ENCODE results near the gene GAB1. TPM values are rescaled to one million over a fixed set of nuclear protein-coding genes. Genes with fewer than 3 reads are reported as not detected.

Gene GAB1
- total and polyA plus RNA-seq, 2 of the 8 experiments (the other 6 are each of a cell fraction or from before 2014, with no cell fraction given): 6.8 to 21.3 TPM

GRCh38 chr4:143437937-143438336 is 101.3 kb downstream of the GAB1 start:
- H2AK5ac ChIP-seq (ENCODE audit: low read depth, low read length): no peak overlapping the region
- 94% methylated on average over 5 of the region's 5 CpGs; no CpG with 5 or more reads in 1 of the 2 experiments for WGBS, 2 experiments (ENCODE audit: extremely low coverage in 1 of 2, insufficient coverage in 1 of 2, insufficient read length in 1 of 2, insufficient replicate concordance in 2 of 2, low coverage in 1 of 2, low lambda C conversion rate in 2 of 2, missing lambda C conversion rate in 1 of 2)
- H3K9me3 ChIP-seq (ENCODE audit: insufficient read depth in 2 of 2, low read depth in 1 of 2, low read length in 1 of 2): no peaks in the 10 kb centered on the region
- H2BK5ac ChIP-seq (ENCODE audit: low read depth, low read length): no peak overlapping the region
- H3K79me1 ChIP-seq (ENCODE audit: low read depth, low read length): no peaks in the 10 kb centered on the region
- H2BK120ac ChIP-seq (replicated peaks; ENCODE audit: low read depth, low read length): no peak overlapping the region
- H3K27me3 ChIP-seq (replicated peaks in 1 of 4; ENCODE audit: control insufficient read depth in 3 of 4, extremely low read depth in 1 of 4, insufficient read depth in 3 of 4, low read length in 3 of 4): no peaks in the 10 kb centered on the region
- ChIA-PET POLR2A (ENCODE audit: partially characterized antibody) (no interaction called here), CTCF (ENCODE audit: partially characterized antibody) (no interaction called here)
- no peaks in the 10 kb centered on the region for H3K23me2 ChIP-seq (ENCODE audit: low read depth, low read length)
- no peaks in the 10 kb centered on the region for H4K20me1 ChIP-seq (replicated peaks in 1 of 2; ENCODE audit: control insufficient read depth in 1 of 2, insufficient read depth in 2 of 2, low read length in 2 of 2)
- no peak overlapping the region for H2BK20ac ChIP-seq (ENCODE audit: low read length)
- DNase-seq (ENCODE audit: low read depth in 1 of 2, low spot score in 2 of 2) (no peak), FAIRE-seq (no peak)
- no peak overlapping the region for H2AFZ ChIP-seq (ENCODE audit: low read length)
- H3K36me3 ChIP-seq (ENCODE audit: control insufficient read depth in 2 of 4, insufficient read depth in 4 of 4, low read length in 3 of 4): peaks cover 0 to 8% (median 1%) of the 10 kb centered on the region in 4 experiments; a peak in 3 of 8 replicates
- no peak overlapping the region for H3K27ac ChIP-seq (ENCODE audit: low read depth, low read length)
- H4K8ac ChIP-seq (ENCODE audit: extremely low read depth, insufficient read depth, low read length): no peak overlapping the region
- no peak overlapping the region for H3K4me2 ChIP-seq (ENCODE audit: insufficient read depth in 1 of 2, low read depth in 2 of 2, low read length in 2 of 2)
- no peak overlapping the region for H2BK12ac ChIP-seq (ENCODE audit: low read depth, low read length)
- no peak overlapping the region for H2BK15ac ChIP-seq (ENCODE audit: low read length)
- H3K23ac ChIP-seq (ENCODE audit: insufficient read length): no peak overlapping the region
- H4K91ac ChIP-seq (replicated peaks; ENCODE audit: insufficient read length, low read length): no peak overlapping the region
- no peak overlapping the region for H3K14ac ChIP-seq (ENCODE audit: insufficient read length)
- H3K4me1 ChIP-seq (replicated peaks in 1 of 4; ENCODE audit: control insufficient read depth in 3 of 4, insufficient read depth in 4 of 4, low read length in 3 of 4): peaks cover 0 to 3% (median 0%) of the 10 kb centered on the region in 4 experiments; a peak in 1 of 7 replicates
- no peak overlapping the region for H3K9ac ChIP-seq (replicated peaks in 1 of 4; ENCODE audit: extremely low read depth in 1 of 4, low read depth in 3 of 4, low read length in 3 of 4)
- no peak overlapping the region for H3K18ac ChIP-seq (ENCODE audit: extremely low read depth, low read length)
- TF ChIP-seq RFX5 (IDR thresholded peaks at IDR 0.05; ENCODE audit: borderline replicate concordance, low read depth, low read length) (no peak), SP4 (IDR thresholded peaks at IDR 0.05; ENCODE audit: low read length) (no peak), TCF12 (IDR thresholded peaks at IDR 0.05; ENCODE audit: low read depth, low read length) (no peak), SIRT6 (IDR thresholded peaks at IDR 0.05; ENCODE audit: low read length) (no peak)
- TF ChIP-seq, protein P1, sequence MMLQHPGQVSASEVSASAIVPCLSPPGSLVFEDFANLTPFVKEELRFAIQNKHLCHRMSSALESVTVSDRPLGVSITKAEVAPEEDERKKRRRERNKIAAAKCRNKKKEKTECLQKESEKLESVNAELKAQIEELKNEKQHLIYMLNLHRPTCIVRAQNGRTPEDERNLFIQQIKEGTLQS (IDR thresholded peaks at IDR 0.05; ENCODE audit: insufficient read depth, low read depth, low read length): no peak
- no peak overlapping the region for H3K56ac ChIP-seq (replicated peaks; ENCODE audit: insufficient read length, low read depth, low read length)
- no peak overlapping the region for H3K4me3 ChIP-seq (ENCODE audit: extremely low read depth in 1 of 4, insufficient read depth in 2 of 4, low read depth in 3 of 4, low read length in 4 of 4)
- H3K79me2 ChIP-seq (ENCODE audit: control insufficient read depth in 1 of 2, insufficient read depth in 2 of 2, low read length in 2 of 2): no peaks in the 10 kb centered on the region
- no peak overlapping the region for H4K5ac ChIP-seq (ENCODE audit: insufficient read length, low read depth, low read length)
- no peak overlapping the region for H3K4ac ChIP-seq (replicated peaks; ENCODE audit: insufficient read length, low read depth, low read length)
